ENCODE results near the gene PRDX2. TPM values are rescaled to one million over a fixed set of nuclear protein-coding genes. Genes with fewer than 3 reads are reported as not detected.

PRDX2 gene
- polyA plus RNA-seq, 1 of the 3 experiments (the other 2 are of a cell fraction), result 341 TPM

DNA sequence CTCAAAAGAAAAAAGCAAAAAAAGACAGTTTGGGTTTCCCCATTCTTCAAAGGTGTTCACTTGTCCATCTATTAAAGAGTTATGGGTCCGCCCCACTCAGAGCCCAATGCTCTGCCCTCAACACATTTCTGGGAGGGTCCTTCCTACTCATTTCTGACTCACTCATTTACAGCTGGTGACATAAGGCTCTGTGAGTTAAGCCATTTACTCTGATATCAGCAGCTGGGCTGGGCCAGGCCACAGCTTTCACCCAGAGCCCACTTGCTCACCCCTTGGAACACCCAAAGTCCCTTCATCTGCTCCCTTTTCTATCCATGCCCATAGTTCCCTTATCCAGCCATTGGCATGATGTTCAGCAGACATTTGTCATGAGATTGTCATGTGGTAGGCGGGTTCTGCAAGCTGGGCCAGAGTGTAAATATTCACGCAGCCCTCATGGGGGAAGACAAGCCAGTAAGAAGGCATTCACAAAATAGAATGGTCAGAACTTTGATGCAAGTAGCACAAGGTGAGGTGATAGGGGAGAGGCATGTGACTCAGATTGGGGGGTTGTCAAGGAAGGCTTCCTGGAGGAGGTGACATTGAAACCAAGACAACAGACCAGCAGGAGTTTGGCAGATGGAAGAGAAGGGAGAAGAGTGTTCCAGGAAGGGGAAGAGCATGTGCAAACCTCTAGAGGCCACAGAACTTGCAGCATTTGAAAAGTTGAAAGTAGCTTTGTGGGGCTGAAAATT lies 42.6 kb upstream of the PRDX2 start (continued):
- no peak for TF ChIP-seq TEAD4 (IDR thresholded peaks at IDR 0.05; ENCODE audit: borderline replicate concordance, insufficient read depth)
- TF ChIP-seq, protein P1, sequence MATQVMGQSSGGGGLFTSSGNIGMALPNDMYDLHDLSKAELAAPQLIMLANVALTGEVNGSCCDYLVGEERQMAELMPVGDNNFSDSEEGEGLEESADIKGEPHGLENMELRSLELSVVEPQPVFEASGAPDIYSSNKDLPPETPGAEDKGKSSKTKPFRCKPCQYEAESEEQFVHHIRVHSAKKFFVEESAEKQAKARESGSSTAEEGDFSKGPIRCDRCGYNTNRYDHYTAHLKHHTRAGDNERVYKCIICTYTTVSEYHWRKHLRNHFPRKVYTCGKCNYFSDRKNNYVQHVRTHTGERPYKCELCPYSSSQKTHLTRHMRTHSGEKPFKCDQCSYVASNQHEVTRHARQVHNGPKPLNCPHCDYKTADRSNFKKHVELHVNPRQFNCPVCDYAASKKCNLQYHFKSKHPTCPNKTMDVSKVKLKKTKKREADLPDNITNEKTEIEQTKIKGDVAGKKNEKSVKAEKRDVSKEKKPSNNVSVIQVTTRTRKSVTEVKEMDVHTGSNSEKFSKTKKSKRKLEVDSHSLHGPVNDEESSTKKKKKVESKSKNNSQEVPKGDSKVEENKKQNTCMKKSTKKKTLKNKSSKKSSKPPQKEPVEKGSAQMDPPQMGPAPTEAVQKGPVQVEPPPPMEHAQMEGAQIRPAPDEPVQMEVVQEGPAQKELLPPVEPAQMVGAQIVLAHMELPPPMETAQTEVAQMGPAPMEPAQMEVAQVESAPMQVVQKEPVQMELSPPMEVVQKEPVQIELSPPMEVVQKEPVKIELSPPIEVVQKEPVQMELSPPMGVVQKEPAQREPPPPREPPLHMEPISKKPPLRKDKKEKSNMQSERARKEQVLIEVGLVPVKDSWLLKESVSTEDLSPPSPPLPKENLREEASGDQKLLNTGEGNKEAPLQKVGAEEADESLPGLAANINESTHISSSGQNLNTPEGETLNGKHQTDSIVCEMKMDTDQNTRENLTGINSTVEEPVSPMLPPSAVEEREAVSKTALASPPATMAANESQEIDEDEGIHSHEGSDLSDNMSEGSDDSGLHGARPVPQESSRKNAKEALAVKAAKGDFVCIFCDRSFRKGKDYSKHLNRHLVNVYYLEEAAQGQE (IDR thresholded peaks at IDR 0.05; ENCODE audit: low read depth, low read length), result no peak

GRCh38 chr19:12843328-12843727 lies 41.7 kb upstream of the PRDX2 start:
- no peaks in the 10 kb centered on the region for H3K9me3 ChIP-seq
- peaks cover 0 to 27% of the 10 kb centered on the region in 2 experiments; a peak in 1 of 4 replicates for H3K4me1 ChIP-seq (ENCODE audit: control insufficient read depth in 1 of 2, insufficient read depth in 2 of 2, low read depth in 1 of 2, low read length in 1 of 2)
- H3K79me2 ChIP-seq (ENCODE audit: insufficient read depth), result no peaks in the 10 kb centered on the region
- no peak for DNase-seq
- no peak for TF ChIP-seq USF1 (IDR thresholded peaks at IDR 0.05; ENCODE audit: borderline replicate concordance, low read depth)
- no peak for TF ChIP-seq SMC3 (IDR thresholded peaks at IDR 0.05; ENCODE audit: low read depth, low read length)
- H3K4me2 ChIP-seq, result no peak overlapping the region
- no peaks in the 10 kb centered on the region for H3K36me3 ChIP-seq (replicated peaks in 1 of 2; ENCODE audit: control insufficient read depth in 1 of 2, insufficient read depth in 2 of 2, low read length in 1 of 2)
- no peak overlapping the region for H3K27ac ChIP-seq (ENCODE audit: low read depth in 2 of 2, low read length in 1 of 2)
- ChIA-PET CTCF (interaction anchor here (0.6 kb wide), 1 partner anchor 42 kb away, joined by 3 read pairs; no protein-coding TSS in a partner anchor), POLR2A (no interaction called here)
- no peak overlapping the region for H2AFZ ChIP-seq (ENCODE audit: low read depth)
- H3K9ac ChIP-seq, result no peak overlapping the region
- H3F3A ChIP-seq (replicated peaks; ENCODE audit: insufficient read depth), result peaks cover 12% of the 10 kb centered on the region
- H4K20me1 ChIP-seq (ENCODE audit: insufficient read depth), result no peaks in the 10 kb centered on the region
- no peak overlapping the region for H3K4me3 ChIP-seq (ENCODE audit: low read depth in 2 of 2, low read length in 1 of 2)
- WGBS (ENCODE audit: low lambda C conversion rate), result 92% methylated on average over 7 of the region's 11 CpGs
- H3K27me3 ChIP-seq (ENCODE audit: insufficient read depth), result no peaks in the 10 kb centered on the region
- no peaks in the 10 kb centered on the region for H3K9me2 ChIP-seq

GRCh38 chr19:12842511-12842910 lies 40.9 kb upstream of the PRDX2 start:
- H3F3A ChIP-seq (replicated peaks; ENCODE audit: insufficient read depth), result peaks cover 12% of the 10 kb centered on the region
- WGBS (ENCODE audit: low lambda C conversion rate), result 95% methylated on average over 18 of the region's 18 CpGs
- no peaks in the 10 kb centered on the region for H4K20me1 ChIP-seq (ENCODE audit: insufficient read depth)
- no peaks in the 10 kb centered on the region for H3K9me2 ChIP-seq
- H3K4me3 ChIP-seq (ENCODE audit: low read depth in 2 of 2, low read length in 1 of 2), result no peak overlapping the region
- H3K27me3 ChIP-seq (ENCODE audit: insufficient read depth), result no peaks in the 10 kb centered on the region
- TF ChIP-seq FOSL2 (IDR thresholded peaks at IDR 0.05; ENCODE audit: borderline replicate concordance, low read depth), result no peak
- TF ChIP-seq MXI1 (IDR thresholded peaks at IDR 0.05; ENCODE audit: low read depth, low read length), result no peak
- TF ChIP-seq SMC3 (IDR thresholded peaks at IDR 0.05; ENCODE audit: low read depth, low read length), result no peak
- TF ChIP-seq MEF2A (IDR thresholded peaks at IDR 0.05; ENCODE audit: borderline replicate concordance, low read depth), result no peak
- TF ChIP-seq GATA2 (CRISPR knock-in tag; IDR thresholded peaks at IDR 0.05), result no peak
- TF ChIP-seq RFX5 (IDR thresholded peaks at IDR 0.05; ENCODE audit: low read length), result no peak
- no peak for TF ChIP-seq TEAD4 (IDR thresholded peaks at IDR 0.05; ENCODE audit: borderline replicate concordance, insufficient read depth)
- no peak for TF ChIP-seq CHD2 (IDR thresholded peaks at IDR 0.05; ENCODE audit: low read length, partially characterized antibody)
- no peaks in the 10 kb centered on the region for H3K79me2 ChIP-seq (ENCODE audit: insufficient read depth)
- H3K36me3 ChIP-seq (replicated peaks in 1 of 2; ENCODE audit: control insufficient read depth in 1 of 2, insufficient read depth in 2 of 2, low read length in 1 of 2), result no peaks in the 10 kb centered on the region
- no peak overlapping the region for H3K4me2 ChIP-seq
- ChIA-PET CTCF (no interaction called here), POLR2A (no interaction called here)
- H3K27ac ChIP-seq (ENCODE audit: low read depth in 2 of 2, low read length in 1 of 2), result no peak overlapping the region
- peaks cover 0 to 31% of the 10 kb centered on the region in 2 experiments; a peak in 1 of 4 replicates for H3K4me1 ChIP-seq (ENCODE audit: control insufficient read depth in 1 of 2, insufficient read depth in 2 of 2, low read depth in 1 of 2, low read length in 1 of 2)
- no peak for DNase-seq
- no peak overlapping the region for H3K9ac ChIP-seq
- no peaks in the 10 kb centered on the region for H3K9me3 ChIP-seq
- H2AFZ ChIP-seq (ENCODE audit: low read depth), result no peak overlapping the region
